ENCODE measurements around the gene UIMC1.

DNA sequence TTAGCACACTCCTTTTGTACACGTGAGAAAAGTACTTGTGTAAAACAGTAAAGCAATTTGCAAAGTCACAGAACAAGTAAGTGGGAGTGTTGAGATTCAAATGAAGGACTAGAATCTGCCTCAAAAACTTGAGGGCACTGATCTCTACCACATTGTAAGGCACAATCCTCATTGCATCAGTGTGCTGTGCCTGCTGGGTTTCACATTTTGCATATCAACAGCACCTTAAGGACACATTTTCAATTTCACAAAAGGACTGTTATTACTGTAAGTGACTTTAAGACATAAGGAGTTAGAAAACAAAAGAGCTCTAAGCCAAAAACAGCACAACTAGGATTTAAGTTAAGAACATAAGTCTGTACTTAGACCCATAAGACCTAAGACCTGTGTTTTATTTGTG lies 62.8 kb downstream of the UIMC1 start:
- TF ChIP-seq, protein P1, sequence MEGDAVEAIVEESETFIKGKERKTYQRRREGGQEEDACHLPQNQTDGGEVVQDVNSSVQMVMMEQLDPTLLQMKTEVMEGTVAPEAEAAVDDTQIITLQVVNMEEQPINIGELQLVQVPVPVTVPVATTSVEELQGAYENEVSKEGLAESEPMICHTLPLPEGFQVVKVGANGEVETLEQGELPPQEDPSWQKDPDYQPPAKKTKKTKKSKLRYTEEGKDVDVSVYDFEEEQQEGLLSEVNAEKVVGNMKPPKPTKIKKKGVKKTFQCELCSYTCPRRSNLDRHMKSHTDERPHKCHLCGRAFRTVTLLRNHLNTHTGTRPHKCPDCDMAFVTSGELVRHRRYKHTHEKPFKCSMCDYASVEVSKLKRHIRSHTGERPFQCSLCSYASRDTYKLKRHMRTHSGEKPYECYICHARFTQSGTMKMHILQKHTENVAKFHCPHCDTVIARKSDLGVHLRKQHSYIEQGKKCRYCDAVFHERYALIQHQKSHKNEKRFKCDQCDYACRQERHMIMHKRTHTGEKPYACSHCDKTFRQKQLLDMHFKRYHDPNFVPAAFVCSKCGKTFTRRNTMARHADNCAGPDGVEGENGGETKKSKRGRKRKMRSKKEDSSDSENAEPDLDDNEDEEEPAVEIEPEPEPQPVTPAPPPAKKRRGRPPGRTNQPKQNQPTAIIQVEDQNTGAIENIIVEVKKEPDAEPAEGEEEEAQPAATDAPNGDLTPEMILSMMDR (IDR thresholded peaks at IDR 0.05): no peak
- no peak for TF ChIP-seq POLR2A (IDR thresholded peaks at IDR 0.05)

Measured in adrenal gland (tissue), 5 donors.